HCT116 (cell line): Measurements from ENCODE around the gene MISP3. TPM values are rescaled to one million over a fixed set of nuclear protein-coding genes. Genes with fewer than 3 reads are reported as not detected.

Experiments used
- ATAC-seq: fragments of 200-7000 bp; cut with Tn5 transposase; 2 replicates; pipeline ENCODE4 v1.9.1; 2020; ENCODE audit warnings: mild to moderate bottlenecking, moderate library complexity
- BruUV-seq: library from RNA; stranded (reverse); fragments of 400-500 nt; replicated peaks from 2 replicates; lab custom pipeline; 2021; lab: Mats Ljungman, UMichigan
- CTCF ChIA-PET: fragments of 300-600 bp; sonication (Branson Sonifier 250); formaldehyde crosslinking; loops from one replicate; lab custom pipeline; 2021; ENCODE audit warnings: antibody characterized with exemption; lab: Charles Lee
- POLR2A ChIA-PET: fragments of 300-600, 350-600 bp; sonication (Branson Sonifier 250); formaldehyde crosslinking; loops from one replicate; lab custom pipeline; 2021; ENCODE audit warnings: antibody characterized with exemption; lab: Charles Lee
- RAD21 ChIA-PET, 2 experiments: fragments of 300-600 bp; sonication (Branson Sonifier 250); formaldehyde crosslinking; loops; one replicate each; lab custom pipeline; 2023; ENCODE audit warnings: low total read pairs in 2 of 2; ENCODE audit not compliant: uncharacterized antibody in 2 of 2, unreplicated experiment in 2 of 2, low non-redundant PET in 1 of 2; lab: Charles Lee
- DNase-seq: peaks from one replicate; pipeline ENCODE4 v3.0.0-alpha.2; 2010; ENCODE audit warnings: low read depth, low spot score
- H2AFZ ChIP-seq: fragments of 200-600 bp; shearing (Covaris generic), sonication (generic); 2 replicates; pipeline ENCODE4 v1.6.1; 2017; ENCODE audit warnings: low read depth, mixed run types, mixed read lengths, antibody characterized with exemption, low read length; ENCODE audit not compliant: poor library complexity, severe bottlenecking
- H3K27ac ChIP-seq: 2 replicates; pipeline ENCODE4 v1.5.1; 2012; ENCODE audit warnings: low read depth, low read length
- H3K27me3 ChIP-seq: fragments of 200-600 bp; sonication (generic); 2 replicates; pipeline ENCODE4 v1.6.1; 2016; ENCODE audit warnings: mixed run types, low read length, mixed read lengths; ENCODE audit not compliant: insufficient read depth
- H3K36me3 ChIP-seq, 2 experiments: fragments of 200-500 bp in 1 of 2; fragments of 200-600 bp in 1 of 2; sonication (Bioruptor generic) in 1 of 2; sonication (generic) in 1 of 2; 2 replicates each; pipeline versions ENCODE4 v1.5.1 to v1.6.1; 2014 to 2016; ENCODE audit warnings: low read length in 2 of 2, inconsistent platforms in 1 of 2, mixed read lengths in 1 of 2, mixed run types in 1 of 2; ENCODE audit not compliant: insufficient read depth in 2 of 2, control insufficient read depth in 1 of 2
- H3K4me1 ChIP-seq, 2 experiments: fragments of 200-600 bp in 1 of 2; sonication (generic) in 1 of 2; 2 replicates each; pipeline versions ENCODE4 v1.5.1 to v1.6.1; 2012 to 2017; ENCODE audit warnings: low read length in 2 of 2, inconsistent platforms in 1 of 2, mild to moderate bottlenecking in 1 of 2, mixed read lengths in 1 of 2, mixed run types in 1 of 2, moderate library complexity in 1 of 2; ENCODE audit not compliant: insufficient read depth in 2 of 2, control insufficient read depth in 1 of 2
- H3K4me2 ChIP-seq: fragments of 200-600 bp; sonication (generic); 2 replicates; pipeline ENCODE4 v1.6.1; 2017; ENCODE audit warnings: mixed run types, low read length, mixed read lengths
- H3K4me3 ChIP-seq, 2 experiments: fragments of 200-600 bp in 1 of 2; sonication (generic) in 1 of 2; replicated peaks in 1 of 2; 2 replicates each; pipeline ENCODE4 v1.5.1; 2011 to 2016; ENCODE audit warnings: low read length in 2 of 2, control low read depth in 1 of 2, low read depth in 1 of 2, mild to moderate bottlenecking in 1 of 2, mixed read lengths in 1 of 2, mixed run types in 1 of 2
- H3K79me2 ChIP-seq: fragments of 200-600 bp; sonication (generic); 2 replicates; pipeline ENCODE4 v1.6.1; 2017; ENCODE audit warnings: mild to moderate bottlenecking, mixed run types, low read length, moderate library complexity, mixed read lengths; ENCODE audit not compliant: insufficient read depth
- H3K9ac ChIP-seq: fragments of 200-600 bp; sonication (generic); 2 replicates; pipeline ENCODE4 v1.6.1; 2016; ENCODE audit warnings: low read length, mixed read lengths
- H3K9me2 ChIP-seq: fragments of 200-600 bp; sonication (generic), shearing (Covaris generic); 2 replicates; pipeline ENCODE4 v1.6.1; 2017; ENCODE audit warnings: mixed run types, mild to moderate bottlenecking, moderate library complexity; ENCODE audit not compliant: insufficient read depth
- H3K9me3 ChIP-seq, 2 experiments: fragments of 200-500 bp in 1 of 2; fragments of 200-600 bp in 1 of 2; sonication (Bioruptor generic) in 1 of 2; sonication (generic) in 1 of 2; 2 replicates each; pipeline ENCODE4 v1.6.1; 2014 to 2017; ENCODE audit warnings: low read length in 2 of 2, mixed read lengths in 2 of 2, inconsistent platforms in 1 of 2, low read depth in 1 of 2, mild to moderate bottlenecking in 1 of 2, mixed run types in 1 of 2, moderate library complexity in 1 of 2; ENCODE audit not compliant: control insufficient read depth in 1 of 2, insufficient read depth in 1 of 2
- H4K20me1 ChIP-seq: fragments of 200-600 bp; sonication (generic), shearing (Covaris generic); 2 replicates; pipeline ENCODE4 v1.6.1; 2017; ENCODE audit warnings: mixed run types, mild to moderate bottlenecking, moderate library complexity; ENCODE audit not compliant: insufficient read depth
- CBX3 ChIP-seq: IDR thresholded peaks from 2 replicates; pipeline ENCODE4 v1.6.1; 2012; ENCODE audit warnings: low read depth
- CEBPB ChIP-seq: IDR thresholded peaks from 2 replicates; pipeline ENCODE4 v1.6.1; 2012; ENCODE audit warnings: low read depth
- CTCF ChIP-seq, 3 experiments: fragments of 200-600 bp in 1 of 3; sonication (generic) in 1 of 3; IDR thresholded peaks in 2 of 3; conservative IDR thresholded peaks in 1 of 3; 2 replicates each; pipeline ENCODE4 v1.5.1; 2012 to 2017; ENCODE audit warnings: low read depth in 2 of 3, low read length in 2 of 3, antibody characterized with exemption in 1 of 3, borderline replicate concordance in 1 of 3, control low read depth in 1 of 3, mild to moderate bottlenecking in 1 of 3, mixed read lengths in 1 of 3, mixed run types in 1 of 3, moderate library complexity in 1 of 3; ENCODE audit not compliant: insufficient read depth in 1 of 3
- ELF1 ChIP-seq: IDR thresholded peaks from 2 replicates; pipeline ENCODE4 v1.6.1; 2012; ENCODE audit warnings: low read depth, borderline replicate concordance
- JUND ChIP-seq: IDR thresholded peaks from 2 replicates; pipeline ENCODE4 v1.6.1; 2012
- SRF ChIP-seq: IDR thresholded peaks from 2 replicates; pipeline ENCODE4 v1.6.1; 2012; ENCODE audit warnings: low read depth
- TCF7L2 ChIP-seq: IDR thresholded peaks from 2 replicates; pipeline ENCODE4 v1.7.0; 2011; ENCODE audit warnings: borderline replicate concordance, inconsistent platforms; ENCODE audit not compliant: insufficient read depth, insufficient read length; ENCODE audit errors: extremely low read depth
- YY1 ChIP-seq: IDR thresholded peaks from 2 replicates; pipeline ENCODE4 v1.6.1; 2011; ENCODE audit warnings: low read length, low read depth, moderate library complexity, mild to moderate bottlenecking; ENCODE audit not compliant: insufficient replicate concordance; ENCODE audit errors: extremely low read depth
- intact Hi-C: fragments of 100-400 bp; cut with micrococcal nuclease; formaldehyde crosslinking; loops from 2 replicates; pipeline ENCODE4 v1.10.0; 2022
- total RNA-seq: library from RNA; stranded (reverse); gene quantifications from one replicate; pipeline ENCODE4 v1.2.1, GENCODE V29; 2021; ENCODE audit not compliant: unreplicated experiment
- TF ChIP-seq, protein P1 (sequence below): IDR thresholded peaks from 2 replicates; pipeline ENCODE4 v1.6.1; 2012
- TF ChIP-seq, protein P2 (sequence below): IDR thresholded peaks from 2 replicates; pipeline ENCODE4 v1.6.1; 2012; ENCODE audit warnings: low read depth

The MISP3 gene
- total RNA-seq, 1 experiment from 2014 or later, result 5.2 TPM

DNA sequence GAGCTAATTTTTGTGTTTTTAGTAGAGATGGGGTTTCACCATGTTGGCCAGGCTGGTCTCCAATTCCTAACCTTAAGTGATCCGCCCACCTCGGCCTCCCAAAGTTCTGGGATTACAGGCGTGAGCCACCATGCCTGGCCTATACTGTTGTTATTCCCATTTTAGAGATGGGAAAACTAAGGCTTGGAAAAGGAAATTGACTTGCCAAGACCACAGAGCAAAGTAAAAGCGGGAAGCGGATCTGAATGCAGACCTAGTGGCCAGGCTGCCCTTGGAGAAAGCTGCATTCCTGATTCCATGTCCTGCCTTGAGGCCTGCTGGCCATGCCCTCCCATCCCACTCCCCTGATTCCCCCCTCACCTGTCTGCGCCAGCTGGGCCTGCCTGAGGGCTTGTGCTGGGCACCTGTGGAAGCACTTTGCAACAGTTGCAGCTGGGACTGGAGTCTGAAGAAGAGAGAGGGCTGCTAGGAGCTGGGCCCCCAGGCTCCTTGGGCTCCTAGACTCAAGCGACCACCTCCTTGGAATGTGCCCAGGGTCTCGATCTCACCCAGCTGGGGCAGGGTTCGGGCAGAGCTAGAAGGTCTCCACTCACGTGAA is 16.4 kb upstream of the MISP3 start:
- H3K27ac ChIP-seq, result no peak overlapping the region
- no peaks in the 10 kb centered on the region for H3K9me3 ChIP-seq
- ChIA-PET RAD21 (no interaction called here), POLR2A (no interaction called here), CTCF (interaction anchor here (1.0 to 5.7 kb wide), 4 partner anchors 8 to 24 kb away, joined by 3 to 31 read pairs (median 4); partner anchors contain the start of gene IL27RA)
- H3K9me2 ChIP-seq, result no peaks in the 10 kb centered on the region
- ATAC-seq (no peak), DNase-seq (no peak)
- TF ChIP-seq CEBPB, result no peak
- TF ChIP-seq SRF, result no peak
- TF ChIP-seq, protein P1, sequence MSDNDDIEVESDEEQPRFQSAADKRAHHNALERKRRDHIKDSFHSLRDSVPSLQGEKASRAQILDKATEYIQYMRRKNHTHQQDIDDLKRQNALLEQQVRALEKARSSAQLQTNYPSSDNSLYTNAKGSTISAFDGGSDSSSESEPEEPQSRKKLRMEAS, result no peak
- no peak for TF ChIP-seq TCF7L2
- TF ChIP-seq CTCF (IDR thresholded peaks at IDR 0.05 in 2 of 3, conservative IDR thresholded peaks at IDR 0.05 in 1 of 3; ENCODE audit: borderline replicate concordance in 1 of 3, insufficient read depth in 1 of 3, low read depth in 2 of 3, low read length in 2 of 3), result no peak
- TF ChIP-seq, protein P2, sequence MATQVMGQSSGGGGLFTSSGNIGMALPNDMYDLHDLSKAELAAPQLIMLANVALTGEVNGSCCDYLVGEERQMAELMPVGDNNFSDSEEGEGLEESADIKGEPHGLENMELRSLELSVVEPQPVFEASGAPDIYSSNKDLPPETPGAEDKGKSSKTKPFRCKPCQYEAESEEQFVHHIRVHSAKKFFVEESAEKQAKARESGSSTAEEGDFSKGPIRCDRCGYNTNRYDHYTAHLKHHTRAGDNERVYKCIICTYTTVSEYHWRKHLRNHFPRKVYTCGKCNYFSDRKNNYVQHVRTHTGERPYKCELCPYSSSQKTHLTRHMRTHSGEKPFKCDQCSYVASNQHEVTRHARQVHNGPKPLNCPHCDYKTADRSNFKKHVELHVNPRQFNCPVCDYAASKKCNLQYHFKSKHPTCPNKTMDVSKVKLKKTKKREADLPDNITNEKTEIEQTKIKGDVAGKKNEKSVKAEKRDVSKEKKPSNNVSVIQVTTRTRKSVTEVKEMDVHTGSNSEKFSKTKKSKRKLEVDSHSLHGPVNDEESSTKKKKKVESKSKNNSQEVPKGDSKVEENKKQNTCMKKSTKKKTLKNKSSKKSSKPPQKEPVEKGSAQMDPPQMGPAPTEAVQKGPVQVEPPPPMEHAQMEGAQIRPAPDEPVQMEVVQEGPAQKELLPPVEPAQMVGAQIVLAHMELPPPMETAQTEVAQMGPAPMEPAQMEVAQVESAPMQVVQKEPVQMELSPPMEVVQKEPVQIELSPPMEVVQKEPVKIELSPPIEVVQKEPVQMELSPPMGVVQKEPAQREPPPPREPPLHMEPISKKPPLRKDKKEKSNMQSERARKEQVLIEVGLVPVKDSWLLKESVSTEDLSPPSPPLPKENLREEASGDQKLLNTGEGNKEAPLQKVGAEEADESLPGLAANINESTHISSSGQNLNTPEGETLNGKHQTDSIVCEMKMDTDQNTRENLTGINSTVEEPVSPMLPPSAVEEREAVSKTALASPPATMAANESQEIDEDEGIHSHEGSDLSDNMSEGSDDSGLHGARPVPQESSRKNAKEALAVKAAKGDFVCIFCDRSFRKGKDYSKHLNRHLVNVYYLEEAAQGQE, result no peak
- TF ChIP-seq YY1, result no peak
- TF ChIP-seq ELF1, result no peak
- no peak for TF ChIP-seq CBX3
- no peak for TF ChIP-seq JUND
- no peak overlapping the region for H3K4me3 ChIP-seq
- H3K27me3 ChIP-seq, result no peaks in the 10 kb centered on the region
- no TSS peak for BruUV-seq
- peaks cover 11 to 26% of the 10 kb centered on the region in 2 experiments for H3K4me1 ChIP-seq
- no peaks in the 10 kb centered on the region for H4K20me1 ChIP-seq
- no peaks in the 10 kb centered on the region for H3K79me2 ChIP-seq
- H3K9ac ChIP-seq, result no peak overlapping the region
- H2AFZ ChIP-seq, result no peak overlapping the region
- H3K36me3 ChIP-seq, result no peaks in the 10 kb centered on the region
- H3K4me2 ChIP-seq, result no peak overlapping the region
- intact Hi-C loops, result no loop called here
